ENCODE measurements around the gene APOO. TPM values are rescaled to one million over a fixed set of nuclear protein-coding genes. Genes with fewer than 3 reads are reported as not detected.
A peak's percentile ranks its signal among the peaks of the same experiment; 100 is the strongest.
"Not testable (repeated sequence)": the region's sequence is repeated elsewhere in the genome, so short reads cannot be mapped to it uniquely, and the experiment has no call there.

APOO gene
- total RNA-seq, 1 donor from 2014 or later, result 27.7 TPM

GRCh38 chrX:23907111-23907497 is 634 bp downstream of the APOO start:
- FAIRE-seq, result no peak

GRCh38 chrX:23904096-23904495 is 3.6 kb downstream of the APOO start:
- FAIRE-seq (no peak), DNase-seq (ENCODE audit: low spot score in 2 of 2) (no peak)

More at GRCh38 chrX:23907111-23907497, 634 bp downstream of the APOO start:
- no peak for DNase-seq (ENCODE audit: low spot score in 2 of 2)

- no peak for DNase-seq (ENCODE audit: low spot score in 2 of 2)
- FAIRE-seq, result peak; percentile 37
These were observed 5.3 kb downstream of the APOO start for GRCh38 chrX:23902419-23902818.

- DNase-seq (ENCODE audit: low spot score in 2 of 2) (peak; percentile 33 to 35), FAIRE-seq (no peak)
These were observed 5.9 kb downstream of the APOO start for GRCh38 chrX:23901805-23902204.

GRCh38 chrX:23901060-23901459 is 6.7 kb downstream of the APOO start:
- FAIRE-seq (no peak), DNase-seq (ENCODE audit: low spot score in 2 of 2) (no peak)

- FAIRE-seq, result no peak
These were observed 7.4 kb downstream of the APOO start for GRCh38 chrX:23900220-23900797.

GRCh38 chrX:23898412-23898959 is 9.3 kb downstream of the APOO start:
- FAIRE-seq, result no peak
- no peak for DNase-seq (ENCODE audit: low spot score in 2 of 2)

More at GRCh38 chrX:23900220-23900797, 7.4 kb downstream of the APOO start:
- DNase-seq (ENCODE audit: low spot score in 2 of 2), result no peak

- DNase-seq (ENCODE audit: low spot score in 2 of 2), result no peak
- FAIRE-seq, result no peak
These were observed 10.8 kb downstream of the APOO start for GRCh38 chrX:23896981-23897380.

- not testable (repeated sequence) for DNase-seq (ENCODE audit: low spot score in 2 of 2); FAIRE-seq
These were observed 11.2 kb downstream of the APOO start for GRCh38 chrX:23896539-23896938.

- FAIRE-seq; DNase-seq (ENCODE audit: low spot score in 2 of 2): not testable (repeated sequence)
These were observed 12.7 kb downstream of the APOO start for GRCh38 chrX:23894993-23895392.

- FAIRE-seq, result no peak
- no peak for DNase-seq (ENCODE audit: low spot score in 2 of 2)
These were observed 16.8 kb downstream of the APOO start for GRCh38 chrX:23890933-23891332.

- no peak for DNase-seq (ENCODE audit: low spot score in 2 of 2)
- no peak for FAIRE-seq
These were observed 18.7 kb downstream of the APOO start for GRCh38 chrX:23888887-23889501.

GRCh38 chrX:23887918-23888317 is 19.8 kb downstream of the APOO start:
- DNase-seq (ENCODE audit: low spot score in 2 of 2), result no peak
- FAIRE-seq, result no peak

GRCh38 chrX:23887451-23887850 is 20.3 kb downstream of the APOO start:
- FAIRE-seq (no peak), DNase-seq (ENCODE audit: low spot score in 2 of 2) (no peak)

- FAIRE-seq, result no peak
- DNase-seq (ENCODE audit: low spot score in 2 of 2), result no peak
These were observed 21.9 kb downstream of the APOO start for GRCh38 chrX:23885803-23886202.

GRCh38 chrX:23884427-23885024 is 23.2 kb downstream of the APOO start:
- no peak for DNase-seq (ENCODE audit: low spot score in 2 of 2)
- no peak for FAIRE-seq

- DNase-seq (ENCODE audit: low spot score in 2 of 2), result no peak
- FAIRE-seq, result no peak
These were observed 23.9 kb downstream of the APOO start for GRCh38 chrX:23883737-23884354.

- no peak for DNase-seq (ENCODE audit: low spot score in 2 of 2)
- no peak for FAIRE-seq
These were observed 28.2 kb downstream of the APOO start for GRCh38 chrX:23879380-23880090.

- DNase-seq (ENCODE audit: low spot score in 2 of 2) (no peak), FAIRE-seq (no peak)
These were observed 35.7 kb downstream of the APOO start for GRCh38 chrX:23871905-23872546.

GRCh38 chrX:23870041-23870440 is 37.7 kb downstream of the APOO start:
- no peak for DNase-seq (ENCODE audit: low spot score in 2 of 2)

More at GRCh38 chrX:23870041-23870440, 37.7 kb downstream of the APOO start:
- no peak for FAIRE-seq

Measured in frontal cortex (tissue), 4 donors.